NCI-H82 treated with DMSO at 0.1 percent for 48 hours (cell line): ENCODE results near the gene DNAJC9.
A peak's percentile ranks its signal among the peaks of the same experiment; 100 is the strongest.
"Not testable (repeated sequence)": the region's sequence is repeated elsewhere in the genome, so short reads cannot be mapped to it uniquely, and the experiment has no call there.

Experiments used
- DNase-seq: peaks from one replicate; lab custom pipeline; 2025; ENCODE audit not compliant: unreplicated experiment; lab: John Stamatoyannopoulos, UW

DNAJC9 gene, protein sequence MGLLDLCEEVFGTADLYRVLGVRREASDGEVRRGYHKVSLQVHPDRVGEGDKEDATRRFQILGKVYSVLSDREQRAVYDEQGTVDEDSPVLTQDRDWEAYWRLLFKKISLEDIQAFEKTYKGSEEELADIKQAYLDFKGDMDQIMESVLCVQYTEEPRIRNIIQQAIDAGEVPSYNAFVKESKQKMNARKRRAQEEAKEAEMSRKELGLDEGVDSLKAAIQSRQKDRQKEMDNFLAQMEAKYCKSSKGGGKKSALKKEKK

DNA sequence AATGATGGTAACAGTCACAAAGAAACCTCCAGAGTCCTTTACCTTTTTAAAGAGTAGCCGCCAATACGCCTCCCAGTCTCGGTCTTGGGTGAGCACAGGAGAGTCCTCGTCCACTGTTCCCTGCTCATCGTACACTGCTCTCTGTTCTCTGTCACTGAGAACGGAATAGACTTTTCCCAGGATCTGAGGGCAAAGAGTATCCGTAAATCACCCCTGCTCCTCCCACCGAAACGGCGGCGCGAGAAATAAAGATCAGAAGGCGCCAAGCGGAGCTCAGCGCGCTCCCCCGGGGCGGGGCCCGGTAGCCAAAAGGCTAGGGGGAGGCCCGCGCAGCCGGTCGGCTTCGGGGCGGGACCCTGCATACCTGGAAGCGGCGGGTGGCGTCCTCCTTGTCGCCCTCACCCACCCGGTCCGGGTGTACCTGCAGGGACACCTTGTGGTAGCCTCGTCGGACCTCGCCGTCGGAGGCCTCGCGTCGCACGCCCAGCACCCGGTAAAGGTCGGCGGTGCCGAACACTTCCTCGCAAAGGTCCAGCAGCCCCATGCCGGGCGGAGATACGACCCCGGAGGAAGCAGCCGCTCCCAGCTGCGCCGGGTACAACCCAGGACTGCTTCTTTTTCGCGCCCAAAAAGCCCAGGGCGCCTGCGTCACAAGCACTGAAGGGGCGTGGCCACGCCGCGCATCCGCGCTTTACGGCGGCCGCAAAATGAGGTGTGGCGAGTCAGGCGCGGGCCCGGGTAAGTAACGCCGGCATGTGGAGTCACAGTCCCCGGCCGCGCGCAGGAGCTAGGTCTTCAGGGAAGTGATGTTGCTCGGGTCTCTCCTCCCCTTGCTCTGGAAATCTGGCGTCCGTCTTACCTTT is at the start of gene DNAJC9:
Gene DNAJC9 (minus strand): TSS at position 610 of the 863 bp plus-strand sequence. CDS start 66 bp downstream, at position 544.
- peak; percentile 78 for DNase-seq

DNA sequence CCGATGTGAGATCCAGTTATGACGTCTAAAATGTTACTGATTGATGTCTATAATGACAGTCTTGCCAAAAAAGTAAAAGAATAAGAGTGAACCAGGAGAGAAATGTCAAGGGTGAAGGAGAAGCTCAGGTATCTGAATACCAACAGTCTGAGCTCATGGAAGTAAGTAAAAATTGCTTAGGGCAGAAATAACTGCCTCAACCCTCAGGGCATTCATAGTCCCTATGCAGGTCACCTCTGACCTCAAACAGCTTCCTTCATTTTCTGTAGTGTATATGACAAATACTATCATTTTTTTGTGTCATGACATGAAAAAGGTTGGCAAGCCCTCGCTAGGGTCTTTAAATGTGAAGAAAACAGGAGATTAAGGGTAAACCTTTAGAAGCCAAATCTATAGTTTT is 46.4 kb upstream of the DNAJC9 start:
- no peak for DNase-seq

GRCh38 chr10:73289958-73290357 is 42.9 kb upstream of the DNAJC9 start:
- no peak for DNase-seq

DNA sequence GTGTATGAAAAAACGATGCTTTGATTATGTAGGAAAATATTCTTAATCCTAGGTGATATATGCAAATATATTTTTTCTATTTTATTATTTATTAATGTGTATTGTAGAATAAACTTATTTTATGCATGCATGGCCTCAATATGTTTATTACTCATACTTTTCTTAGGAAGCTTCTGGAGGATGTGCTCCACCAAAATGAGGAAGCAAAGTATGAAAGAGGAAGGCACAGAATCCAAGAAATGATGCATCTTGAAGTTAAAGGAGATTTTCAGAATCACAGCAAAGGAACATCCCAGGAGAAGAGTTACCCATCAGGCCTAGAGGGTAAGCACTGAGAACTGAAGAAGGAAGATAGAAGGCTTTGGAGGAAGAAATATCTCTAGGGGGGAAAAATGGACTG is 40.4 kb upstream of the DNAJC9 start:
- DNase-seq, result no peak

DNA sequence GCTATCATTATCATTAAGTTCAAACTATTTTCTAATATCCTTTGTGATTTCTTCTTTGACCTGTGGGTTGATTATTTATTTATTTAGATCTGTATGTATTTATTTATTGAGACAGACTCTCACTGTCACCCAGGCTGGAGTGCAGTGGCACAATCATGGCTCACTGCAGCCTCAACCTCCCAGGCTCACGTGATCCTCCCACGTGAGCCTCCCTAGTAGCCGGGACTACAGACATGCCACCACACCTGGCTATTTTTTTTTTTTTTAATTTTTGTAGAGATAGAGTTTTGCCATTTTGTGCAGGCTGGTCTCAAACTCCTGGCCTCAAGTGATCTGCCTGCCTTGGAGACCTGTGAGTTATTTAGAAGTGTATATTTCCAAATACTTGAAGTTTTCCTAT is 34.0 kb upstream of the DNAJC9 start:
- no peak for DNase-seq

- no peak for DNase-seq
Measured at GRCh38 chr10:73264423-73264822, 17.4 kb upstream of the DNAJC9 start.

- no peak for DNase-seq
Measured at GRCh38 chr10:73263693-73264347, 16.8 kb upstream of the DNAJC9 start.

DNA sequence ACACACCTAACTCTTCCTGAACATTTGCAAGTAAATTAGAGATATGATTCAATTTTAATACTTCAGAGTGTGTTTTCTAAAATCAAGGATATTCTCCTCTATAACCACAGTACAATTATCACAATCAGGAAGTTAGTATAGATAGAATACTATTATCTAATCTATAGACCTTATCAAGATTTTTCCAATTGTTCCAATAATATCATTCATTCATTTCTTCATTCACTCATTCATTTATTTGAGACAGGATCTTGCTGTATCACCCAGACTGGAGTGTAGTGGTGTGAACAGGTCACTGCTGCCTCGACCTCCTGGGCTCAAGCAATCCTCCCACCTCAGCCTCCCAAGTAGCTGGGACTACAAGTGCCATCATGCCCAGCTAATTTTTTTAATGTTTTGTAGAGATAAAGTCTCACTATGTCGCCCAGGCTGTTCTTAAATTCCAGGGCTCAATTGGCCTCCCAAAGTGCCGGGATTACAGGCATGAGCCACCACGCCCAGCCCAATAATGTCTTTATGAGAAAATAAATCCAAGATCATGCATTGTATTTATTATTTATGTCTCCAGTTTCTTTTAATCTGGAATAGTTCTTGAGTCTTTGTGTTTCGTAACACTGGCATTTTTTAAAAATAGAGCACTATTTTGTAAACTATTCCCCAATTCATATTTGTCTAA is 16.0 kb upstream of the DNAJC9 start:
- no peak for DNase-seq

DNA sequence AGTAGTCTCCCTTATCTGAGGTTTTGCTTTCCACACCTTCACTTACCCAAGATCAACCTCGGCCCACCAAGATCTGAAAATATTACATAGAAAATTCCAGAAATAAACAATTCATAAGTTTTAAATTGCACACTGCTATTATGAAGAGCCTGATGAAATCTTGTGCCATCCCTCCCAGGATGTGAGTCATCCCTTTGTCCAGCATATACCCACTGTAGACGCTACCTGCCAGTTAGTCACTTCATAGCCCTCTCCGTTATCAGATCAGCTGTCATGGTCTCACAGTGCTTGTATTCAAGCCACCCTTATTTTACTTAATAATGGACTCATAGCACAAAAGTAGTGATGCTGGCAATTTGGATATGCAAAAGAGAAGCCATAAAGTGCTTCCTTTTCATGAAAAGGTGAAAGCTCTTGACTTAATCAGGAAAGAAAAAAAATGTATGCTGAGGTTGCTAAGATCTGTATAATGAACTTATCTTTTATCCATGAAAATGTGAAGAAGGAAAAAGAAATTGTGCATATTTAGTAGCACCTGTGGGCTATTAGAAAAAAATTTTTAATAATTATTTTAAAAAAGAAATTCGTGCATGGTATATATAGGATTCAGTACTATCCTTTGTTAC is 15.2 kb upstream of the DNAJC9 start:
- DNase-seq, result no peak

GRCh38 chr10:73261362-73261995 is 14.4 kb upstream of the DNAJC9 start:
- no peak for DNase-seq

DNA sequence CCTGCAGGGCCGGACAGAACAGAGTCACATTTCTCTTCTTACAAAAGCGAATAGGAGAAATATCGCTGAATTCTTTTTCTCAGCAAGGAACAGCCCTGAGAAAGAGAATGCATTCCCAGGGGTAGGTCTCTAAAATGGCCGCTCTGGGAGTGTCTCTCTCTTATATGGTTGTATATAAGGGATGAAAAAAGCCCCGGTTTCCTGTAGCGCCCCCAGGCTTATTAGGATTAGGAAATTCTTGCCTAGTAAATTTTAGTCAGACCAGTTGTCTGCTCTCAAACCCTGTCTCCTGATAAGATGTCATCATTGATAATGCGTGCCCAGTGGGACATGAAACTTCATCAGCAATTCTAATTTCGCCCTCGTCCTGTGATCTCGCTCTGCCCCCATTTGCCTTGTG is 11.6 kb upstream of the DNAJC9 start:
- DNase-seq, result not testable (repeated sequence)

DNA sequence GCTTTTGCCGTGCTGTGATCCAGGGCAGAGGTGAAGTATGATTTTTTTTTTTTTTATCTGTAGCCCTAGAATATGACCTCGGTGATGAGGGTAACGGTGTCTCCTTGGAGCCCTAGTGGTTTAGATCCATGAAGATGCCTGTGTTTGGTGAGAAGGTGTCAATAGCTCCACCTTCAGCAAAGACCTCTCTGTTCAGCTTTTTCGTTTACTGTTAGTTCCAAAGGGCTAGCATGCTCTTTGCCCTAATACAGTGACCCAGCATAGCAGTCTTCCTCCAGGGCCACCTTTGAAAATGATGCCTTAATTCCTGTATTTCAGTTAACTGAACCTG is 6.1 kb upstream of the DNAJC9 start:
- DNase-seq, result no peak

DNA sequence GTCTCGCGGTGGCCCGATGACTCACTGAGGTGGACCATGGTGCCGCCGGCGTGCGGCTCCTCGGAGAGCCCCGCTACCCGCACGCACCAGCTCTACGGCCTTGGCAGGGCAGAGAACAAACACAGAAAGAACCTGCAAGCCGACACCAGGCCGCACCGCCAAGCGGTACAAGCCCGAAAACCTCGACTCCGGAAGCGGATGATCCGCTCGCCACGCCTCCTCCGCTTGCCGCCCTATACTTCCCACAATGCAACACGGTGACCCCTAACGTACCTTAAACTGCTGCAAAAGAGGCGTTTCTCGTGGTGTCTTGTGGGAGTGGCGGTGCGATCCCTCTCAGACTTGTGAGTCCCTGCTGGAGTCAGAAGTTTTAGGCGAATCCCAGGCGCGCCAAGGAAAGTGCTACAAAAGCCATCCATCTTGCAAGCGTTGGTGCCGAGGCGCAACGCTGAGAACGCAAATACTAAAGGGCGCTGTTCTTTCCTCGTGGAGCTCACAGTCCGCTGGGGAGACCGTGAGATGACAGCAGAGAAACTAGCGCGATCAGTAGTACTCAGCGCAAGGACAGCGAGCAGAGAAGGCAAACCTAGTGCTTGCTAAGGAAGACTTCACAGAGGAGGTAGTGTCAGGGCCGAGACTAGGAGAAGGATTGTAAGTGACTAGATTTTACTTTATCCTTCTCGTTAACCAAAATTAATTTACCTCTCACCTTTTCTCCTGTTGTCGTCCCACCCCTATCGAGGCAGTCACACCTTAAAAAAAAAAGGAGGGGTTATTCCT is 5.6 kb upstream of the DNAJC9 start, which contains the start of gene MRPS16:
Gene MRPS16 (minus strand): TSS at position 200 of the 780 bp plus-strand sequence. CDS start 162 bp downstream, at position 38.
- peak; percentile 76 for DNase-seq

DNA sequence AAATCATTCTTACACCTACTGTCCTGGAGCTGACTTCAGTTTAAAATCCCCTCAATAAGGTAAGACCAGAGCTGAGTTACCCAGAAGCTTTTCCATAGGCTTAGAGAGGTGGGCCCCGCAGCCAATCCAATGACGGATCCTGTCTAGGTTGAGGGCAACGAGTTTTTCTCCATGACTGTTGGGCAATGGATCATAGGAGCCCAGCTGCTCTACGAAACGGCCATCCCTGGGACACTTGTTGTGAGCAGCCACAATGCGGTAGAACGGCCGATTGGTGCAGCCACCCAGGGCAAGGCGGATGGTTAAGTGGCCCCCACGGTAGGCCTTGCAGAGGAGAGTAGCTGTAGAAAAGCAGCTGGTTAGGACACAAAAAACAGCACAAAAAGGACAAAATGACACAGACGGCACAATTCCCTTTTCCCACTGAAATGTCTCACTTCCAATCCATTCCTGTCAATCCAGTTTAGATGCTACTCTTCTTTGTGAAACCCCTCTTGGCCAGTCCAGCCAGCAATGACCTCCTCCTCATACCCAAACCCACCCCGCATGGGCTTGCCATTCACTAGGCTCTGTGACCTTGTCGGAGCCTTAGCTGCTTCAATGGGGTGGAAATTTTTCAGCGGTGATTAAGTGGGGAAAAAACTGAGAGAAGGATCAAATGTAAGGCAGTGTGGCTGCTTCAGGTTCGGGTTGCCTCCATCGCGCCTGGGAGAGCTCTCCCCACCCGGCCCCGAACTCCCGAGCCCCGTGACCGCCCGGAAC is 4.8 kb upstream of the DNAJC9 start:
- no peak for DNase-seq

DNA sequence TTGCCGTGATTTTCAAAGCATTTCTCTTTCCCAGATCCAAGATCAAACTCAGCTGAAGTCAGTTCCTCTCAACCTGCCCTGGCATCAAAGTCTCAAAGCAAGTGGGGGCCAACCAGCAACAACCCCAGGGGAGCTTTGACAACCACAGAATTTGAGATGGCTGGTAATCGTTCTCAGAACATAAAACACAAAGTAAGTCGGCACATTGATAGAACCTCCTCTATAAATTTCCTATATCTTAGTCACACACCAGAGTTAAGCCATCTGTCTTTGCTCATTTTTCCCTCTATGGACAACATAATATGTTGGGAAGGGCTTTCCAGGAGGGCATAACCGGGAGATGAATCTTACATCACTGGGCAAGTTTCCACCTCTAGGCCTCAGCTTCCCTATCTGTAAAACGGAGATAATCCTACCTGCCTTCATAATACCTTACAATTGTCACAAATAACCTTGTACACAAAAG is 1.2 kb upstream of the DNAJC9 start:
- no peak for DNase-seq

GRCh38 chr10:73247509-73248258 is 629 bp upstream of the DNAJC9 start:
- DNase-seq, result no peak

GRCh38 chr10:73246322-73246645 is 771 bp downstream of the DNAJC9 start:
- no peak for DNase-seq

DNA sequence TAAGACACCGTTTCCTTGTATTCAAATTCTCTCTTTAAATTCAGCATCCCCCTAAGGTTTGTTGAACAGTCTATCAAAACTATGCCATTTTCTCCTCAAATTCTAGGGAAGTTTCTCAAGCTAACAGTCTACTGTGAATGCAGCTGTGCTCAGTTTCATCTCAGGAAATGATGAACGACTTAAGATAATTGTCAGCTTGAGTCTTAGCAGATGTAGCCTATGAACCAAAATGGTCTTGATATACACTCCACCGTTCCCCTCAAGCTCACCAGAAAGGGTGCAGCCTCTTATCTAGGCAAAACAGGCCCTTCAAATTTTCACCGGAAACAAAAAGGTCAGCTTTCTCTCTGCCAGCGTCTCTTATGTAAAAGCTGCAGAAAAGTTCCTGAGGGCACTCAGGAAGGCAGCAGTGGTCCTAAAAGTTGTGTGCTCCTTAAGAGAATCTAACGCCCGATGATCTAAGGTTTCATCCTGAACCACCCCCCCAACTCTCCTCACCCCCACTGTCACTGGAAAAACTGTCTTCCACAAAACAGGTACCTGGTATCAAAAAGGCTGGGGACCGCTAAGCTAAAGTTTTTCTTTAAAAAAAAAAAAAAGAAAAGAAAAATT is 2.1 kb downstream of the DNAJC9 start:
- DNase-seq, result no peak
